ENCODE measurements around the gene PHLDA1.
A peak's percentile ranks its signal among the peaks of the same experiment; 100 is the strongest.
"Not testable (repeated sequence)": the region's sequence is repeated elsewhere in the genome, so short reads cannot be mapped to it uniquely, and the experiment has no call there.

PHLDA1 gene

GRCh38 chr12:75991753-75992152, 39.8 kb downstream of the PHLDA1 start:
- no peak for FAIRE-seq
- no peak for DNase-seq (ENCODE audit: extremely low spot score, insufficient read length, low read depth)

GRCh38 chr12:75990189-75990912, 41.2 kb downstream of the PHLDA1 start:
- no peak for DNase-seq (ENCODE audit: extremely low spot score, insufficient read length, low read depth)
- no peak for FAIRE-seq

- DNase-seq (ENCODE audit: extremely low spot score, insufficient read length, low read depth); FAIRE-seq: not testable (repeated sequence)
These were observed 43.9 kb downstream of the PHLDA1 start for GRCh38 chr12:75987709-75988108.

- DNase-seq (ENCODE audit: extremely low spot score, insufficient read length, low read depth) (no peak), FAIRE-seq (no peak)
These were observed 45.4 kb downstream of the PHLDA1 start for GRCh38 chr12:75986001-75986746.

- DNase-seq (ENCODE audit: extremely low spot score, insufficient read length, low read depth) (no peak), FAIRE-seq (no peak)
These were observed 46.0 kb downstream of the PHLDA1 start for GRCh38 chr12:75985566-75985965.

GRCh38 chr12:75984577-75985182, 46.9 kb downstream of the PHLDA1 start:
- FAIRE-seq: no peak

GRCh38 chr12:75983851-75984250, 47.7 kb downstream of the PHLDA1 start:
- DNase-seq (ENCODE audit: extremely low spot score, insufficient read length, low read depth); FAIRE-seq: not testable (repeated sequence)

More at GRCh38 chr12:75984577-75985182, 46.9 kb downstream of the PHLDA1 start:
- DNase-seq (ENCODE audit: extremely low spot score, insufficient read length, low read depth): no peak

- no peak for DNase-seq (ENCODE audit: extremely low spot score, insufficient read length, low read depth)
- no peak for FAIRE-seq
These were observed 48.5 kb downstream of the PHLDA1 start for GRCh38 chr12:75982979-75983660.

GRCh38 chr12:75982169-75982564, 49.4 kb downstream of the PHLDA1 start:
- DNase-seq (ENCODE audit: extremely low spot score, insufficient read length, low read depth) (no peak), FAIRE-seq (no peak)

GRCh38 chr12:75981247-75982168, 50.1 kb downstream of the PHLDA1 start:
- no peak for DNase-seq (ENCODE audit: extremely low spot score, insufficient read length, low read depth)
- peak; percentile 38 for FAIRE-seq

GRCh38 chr12:75979181-75979580, 52.4 kb downstream of the PHLDA1 start:
- DNase-seq (ENCODE audit: extremely low spot score, insufficient read length, low read depth) (no peak), FAIRE-seq (peak; percentile 33)

GRCh38 chr12:75978677-75979076, 52.9 kb downstream of the PHLDA1 start:
- FAIRE-seq (no peak), DNase-seq (ENCODE audit: extremely low spot score, insufficient read length, low read depth) (no peak)

GRCh38 chr12:75977952-75978671, 53.5 kb downstream of the PHLDA1 start:
- DNase-seq (ENCODE audit: extremely low spot score, insufficient read length, low read depth) (peak; percentile 49), FAIRE-seq (peak; percentile 93)

GRCh38 chr12:75977590-75977951, 54.0 kb downstream of the PHLDA1 start:
- DNase-seq (ENCODE audit: extremely low spot score, insufficient read length, low read depth) (no peak), FAIRE-seq (no peak)

GRCh38 chr12:75976913-75977312, 54.7 kb downstream of the PHLDA1 start:
- FAIRE-seq: no peak

GRCh38 chr12:75976113-75976512, 55.5 kb downstream of the PHLDA1 start:
- FAIRE-seq: no peak
- DNase-seq (ENCODE audit: extremely low spot score, insufficient read length, low read depth): no peak

More at GRCh38 chr12:75976913-75977312, 54.7 kb downstream of the PHLDA1 start:
- DNase-seq (ENCODE audit: extremely low spot score, insufficient read length, low read depth): no peak

- DNase-seq (ENCODE audit: extremely low spot score, insufficient read length, low read depth): no peak
- no peak for FAIRE-seq
These were observed 55.9 kb downstream of the PHLDA1 start for GRCh38 chr12:75975702-75976101.

All from GM18507 (cell line).